WTC11 (cell line): ENCODE data around the gene PIK3C3. TPM values are rescaled to one million over a fixed set of nuclear protein-coding genes. Genes with fewer than 3 reads are reported as not detected.
"Not testable (repeated sequence)": the region's sequence is repeated elsewhere in the genome, so short reads cannot be mapped to it uniquely, and the experiment has no call there.

Experiments used
- ATAC-seq: fragments of 200-7000 bp; cut with Tn5 transposase; 2 replicates; pipeline ENCODE4 v1.10.0; 2021; ENCODE audit warnings: mild to moderate bottlenecking, moderate library complexity
- CTCF ChIA-PET: fragments of 300-600 bp; sonication (Branson Sonifier 250); formaldehyde crosslinking; loops from one replicate; lab custom pipeline; 2021; ENCODE audit warnings: antibody characterized with exemption; lab: Charles Lee
- POLR2A ChIA-PET: fragments of 350-600 bp; sonication (Branson Sonifier 250); formaldehyde crosslinking; loops from one replicate; lab custom pipeline; 2021; ENCODE audit warnings: antibody characterized with exemption; lab: Charles Lee
- DNase-seq: peaks from one replicate; pipeline ENCODE4 v3.0.0; 2021; ENCODE audit warnings: low spot score
- H3K27ac Mint-ChIP-seq: 2 replicates; pipeline ENCODE4 v1.8.0; 2021; ENCODE audit warnings: mixed read lengths
- H3K27me3 Mint-ChIP-seq: 2 replicates; pipeline ENCODE4 v1.8.0; 2021; ENCODE audit warnings: low read depth, mild to moderate bottlenecking, moderate library complexity, mixed read lengths
- H3K36me3 Mint-ChIP-seq: 2 replicates; pipeline ENCODE4 v1.8.0; 2021; ENCODE audit warnings: mixed read lengths
- H3K4me1 Mint-ChIP-seq: 2 replicates; pipeline ENCODE4 v1.8.0; 2022; ENCODE audit warnings: mixed read lengths
- H3K4me3 Mint-ChIP-seq: 2 replicates; pipeline ENCODE4 v1.8.0; 2021; ENCODE audit warnings: mild to moderate bottlenecking, moderate library complexity, mixed read lengths
- H3K9me3 Mint-ChIP-seq: 2 replicates; pipeline ENCODE4 v1.8.0; 2021; ENCODE audit warnings: mixed read lengths
- CREM ChIP-seq: sonication (generic); formaldehyde crosslinking; IDR thresholded peaks from 2 replicates; pipeline ENCODE4 v1.8.1; 2022; ENCODE audit warnings: mild to moderate bottlenecking, missing genetic modification reagents, moderate library complexity
- ETV6 ChIP-seq: sonication (generic); formaldehyde crosslinking; IDR thresholded peaks from 2 replicates; pipeline ENCODE4 v1.8.1; 2022; ENCODE audit warnings: mild to moderate bottlenecking, missing genetic modification reagents
- FOXP1 ChIP-seq: sonication (generic); formaldehyde crosslinking; IDR thresholded peaks from 2 replicates; pipeline ENCODE4 v1.8.0; 2022; ENCODE audit warnings: missing genetic modification reagents, mild to moderate bottlenecking, moderate library complexity, borderline replicate concordance
- HMGXB4 ChIP-seq: sonication (generic); formaldehyde crosslinking; IDR thresholded peaks from 2 replicates; pipeline ENCODE4 v1.8.1; 2023; ENCODE audit warnings: mild to moderate bottlenecking, moderate library complexity, missing genetic modification reagents
- IRF2 ChIP-seq: sonication (generic); formaldehyde crosslinking; IDR thresholded peaks from 2 replicates; pipeline ENCODE4 v1.8.0; 2022; ENCODE audit warnings: low read depth, missing genetic modification reagents, borderline replicate concordance
- JAZF1 ChIP-seq: fragments of 250-450 bp; sonication (Bioruptor Pico); IDR thresholded peaks from 2 replicates; pipeline ENCODE4 v1.9.0; 2021; ENCODE audit warnings: moderate library complexity, mild to moderate bottlenecking, inconsistent platforms
- KAT7 ChIP-seq: sonication (generic); formaldehyde crosslinking; IDR thresholded peaks from 2 replicates; pipeline ENCODE4 v1.8.1; 2023; ENCODE audit warnings: missing genetic modification reagents, mild to moderate bottlenecking, borderline replicate concordance
- MXD4 ChIP-seq: fragments of 250-450 bp; sonication (Bioruptor Pico); IDR thresholded peaks from 2 replicates; pipeline ENCODE4 v1.8.0; 2021; ENCODE audit warnings: mild to moderate bottlenecking, moderate library complexity, borderline replicate concordance
- NFATC4 ChIP-seq: fragments of 250-450 bp; sonication (Bioruptor Pico); IDR thresholded peaks from 2 replicates; pipeline ENCODE4 v1.9.0; 2021; ENCODE audit warnings: mild to moderate bottlenecking
- NR2C2 ChIP-seq: sonication (generic); formaldehyde crosslinking; IDR thresholded peaks from 2 replicates; pipeline ENCODE4 v1.8.0; 2022; ENCODE audit warnings: mild to moderate bottlenecking, missing genetic modification reagents
- NR3C1 ChIP-seq: sonication (generic); formaldehyde crosslinking; conservative IDR thresholded peaks from 2 replicates; pipeline ENCODE4 v1.8.1; 2023; ENCODE audit warnings: low read depth, mild to moderate bottlenecking, missing genetic modification reagents
- RELA ChIP-seq: sonication (generic); formaldehyde crosslinking; IDR thresholded peaks from 2 replicates; pipeline ENCODE4 v1.8.1; 2022; ENCODE audit warnings: missing genetic modification reagents, mild to moderate bottlenecking, borderline replicate concordance
- TP53 ChIP-seq: sonication (generic); formaldehyde crosslinking; IDR thresholded peaks from 2 replicates; pipeline ENCODE4 v1.8.1; 2023; ENCODE audit warnings: mild to moderate bottlenecking, missing genetic modification reagents
- ZMAT4 ChIP-seq: fragments of 250-450 bp; sonication (Bioruptor Pico); IDR thresholded peaks from 2 replicates; pipeline ENCODE4 v1.9.0; 2021; ENCODE audit warnings: mild to moderate bottlenecking
- ZNF317 ChIP-seq: sonication (generic); formaldehyde crosslinking; IDR thresholded peaks from 2 replicates; pipeline ENCODE4 v1.8.1; 2023; ENCODE audit warnings: low read depth, mild to moderate bottlenecking, moderate library complexity, missing genetic modification reagents, borderline replicate concordance
- ZNF671 ChIP-seq: fragments of 250-450 bp; sonication (Bioruptor Pico); IDR thresholded peaks from 2 replicates; pipeline ENCODE4 v1.8.0; 2021; ENCODE audit warnings: mild to moderate bottlenecking
- total RNA-seq: library from RNA; stranded (reverse); gene quantifications from 3 replicates; pipeline ENCODE4 v1.2.3, GENCODE V29; 2021
- TF ChIP-seq, protein P1 (sequence below): sonication (generic); formaldehyde crosslinking; IDR thresholded peaks from 2 replicates; pipeline ENCODE4 v1.8.1; 2023; ENCODE audit warnings: mild to moderate bottlenecking, missing genetic modification reagents
- TF ChIP-seq, protein P2 (sequence below): sonication (generic); formaldehyde crosslinking; conservative IDR thresholded peaks from 2 replicates; pipeline ENCODE4 v1.8.1; 2022; ENCODE audit warnings: mild to moderate bottlenecking, missing genetic modification reagents
- TF ChIP-seq, protein P3 (sequence below): sonication (generic); formaldehyde crosslinking; IDR thresholded peaks from 2 replicates; pipeline ENCODE4 v1.8.0; 2022; ENCODE audit warnings: mild to moderate bottlenecking, missing genetic modification reagents
- TF ChIP-seq, protein P4 (sequence below): sonication (generic); formaldehyde crosslinking; IDR thresholded peaks from 2 replicates; pipeline ENCODE4 v1.8.1; 2022; ENCODE audit warnings: mild to moderate bottlenecking, moderate library complexity, missing genetic modification reagents

Gene PIK3C3
- total RNA-seq, 1 experiment from 2014 or later: 40.4 TPM

DNA sequence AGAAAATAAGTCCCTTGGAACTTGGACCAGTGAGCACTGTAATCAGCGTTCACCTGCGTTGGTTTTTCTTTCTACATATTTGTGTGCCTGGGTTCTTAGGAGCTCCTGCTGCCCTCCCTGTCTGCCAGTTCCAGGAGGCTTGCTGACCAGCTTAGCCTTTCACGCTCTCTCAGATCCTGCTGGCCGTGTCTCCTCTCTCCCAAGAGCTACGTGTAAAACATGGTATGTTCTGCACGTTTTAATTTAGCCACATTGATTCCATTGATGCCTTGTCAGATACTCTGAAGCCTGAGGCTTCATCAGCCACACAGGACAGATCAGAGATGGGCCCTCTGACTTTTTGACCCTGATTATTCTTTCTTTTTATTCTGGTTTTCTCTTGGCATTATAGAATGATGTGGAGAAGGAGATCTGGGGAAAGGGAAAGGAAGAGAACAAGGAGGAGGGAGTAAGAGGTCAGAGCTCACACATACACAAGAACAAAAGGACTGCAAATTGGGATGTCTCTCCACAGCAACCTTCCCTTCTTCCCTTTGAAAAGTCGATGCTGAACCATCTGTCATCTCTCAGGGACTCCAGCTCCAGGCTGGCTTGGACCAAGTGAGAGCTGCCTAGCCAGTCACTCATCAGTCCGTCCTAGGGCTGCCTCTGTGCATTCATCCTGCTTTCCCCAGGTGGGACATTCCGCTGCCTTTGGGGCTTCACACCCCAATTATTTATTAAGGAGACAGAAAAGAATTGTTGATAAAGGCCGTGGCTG, 152.8 kb downstream of the PIK3C3 start:
- no peak overlapping the region for H3K27ac Mint-ChIP-seq
- peaks cover 19% of the 10 kb centered on the region for H3K36me3 Mint-ChIP-seq
- peaks cover 28% of the 10 kb centered on the region for H3K9me3 Mint-ChIP-seq
- no peaks in the 10 kb centered on the region for H3K27me3 Mint-ChIP-seq
- no peak overlapping the region for H3K4me3 Mint-ChIP-seq
- ChIA-PET CTCF (interaction anchor here (1.0 kb wide), 1 partner anchor 80 kb away, joined by 3 read pairs; no protein-coding TSS in a partner anchor), POLR2A (no interaction called here)
- peaks cover 14% of the 10 kb centered on the region for H3K4me1 Mint-ChIP-seq
- DNase-seq: no peak
- peak; percentile 79 for ATAC-seq
- TF ChIP-seq FOXP1 (no peak), RELA (CRISPR knock-in tag) (no peak), NR2C2 (CRISPR knock-in tag) (no peak), KAT7 (CRISPR knock-in tag) (no peak), HMGXB4 (CRISPR knock-in tag) (no peak), ZMAT4 (CRISPR knock-in tag) (no peak), ZNF671 (CRISPR knock-in tag) (no peak), ZNF317 (CRISPR knock-in tag) (no peak), NFATC4 (CRISPR knock-in tag) (no peak), IRF2 (no peak), TP53 (CRISPR knock-in tag) (no peak), ETV6 (CRISPR knock-in tag) (no peak), MXD4 (CRISPR knock-in tag) (no peak), JAZF1 (CRISPR knock-in tag) (no peak), NR3C1 (CRISPR knock-in tag) (no peak), CREM (CRISPR knock-in tag) (no peak)
- TF ChIP-seq, protein P1, sequence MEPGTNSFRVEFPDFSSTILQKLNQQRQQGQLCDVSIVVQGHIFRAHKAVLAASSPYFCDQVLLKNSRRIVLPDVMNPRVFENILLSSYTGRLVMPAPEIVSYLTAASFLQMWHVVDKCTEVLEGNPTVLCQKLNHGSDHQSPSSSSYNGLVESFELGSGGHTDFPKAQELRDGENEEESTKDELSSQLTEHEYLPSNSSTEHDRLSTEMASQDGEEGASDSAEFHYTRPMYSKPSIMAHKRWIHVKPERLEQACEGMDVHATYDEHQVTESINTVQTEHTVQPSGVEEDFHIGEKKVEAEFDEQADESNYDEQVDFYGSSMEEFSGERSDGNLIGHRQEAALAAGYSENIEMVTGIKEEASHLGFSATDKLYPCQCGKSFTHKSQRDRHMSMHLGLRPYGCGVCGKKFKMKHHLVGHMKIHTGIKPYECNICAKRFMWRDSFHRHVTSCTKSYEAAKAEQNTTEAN: no peak
- TF ChIP-seq, protein P2, sequence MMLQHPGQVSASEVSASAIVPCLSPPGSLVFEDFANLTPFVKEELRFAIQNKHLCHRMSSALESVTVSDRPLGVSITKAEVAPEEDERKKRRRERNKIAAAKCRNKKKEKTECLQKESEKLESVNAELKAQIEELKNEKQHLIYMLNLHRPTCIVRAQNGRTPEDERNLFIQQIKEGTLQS (CRISPR knock-in tag): no peak
- TF ChIP-seq, protein P3, sequence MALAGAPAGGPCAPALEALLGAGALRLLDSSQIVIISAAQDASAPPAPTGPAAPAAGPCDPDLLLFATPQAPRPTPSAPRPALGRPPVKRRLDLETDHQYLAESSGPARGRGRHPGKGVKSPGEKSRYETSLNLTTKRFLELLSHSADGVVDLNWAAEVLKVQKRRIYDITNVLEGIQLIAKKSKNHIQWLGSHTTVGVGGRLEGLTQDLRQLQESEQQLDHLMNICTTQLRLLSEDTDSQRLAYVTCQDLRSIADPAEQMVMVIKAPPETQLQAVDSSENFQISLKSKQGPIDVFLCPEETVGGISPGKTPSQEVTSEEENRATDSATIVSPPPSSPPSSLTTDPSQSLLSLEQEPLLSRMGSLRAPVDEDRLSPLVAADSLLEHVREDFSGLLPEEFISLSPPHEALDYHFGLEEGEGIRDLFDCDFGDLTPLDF: no peak
- TF ChIP-seq, protein P4, sequence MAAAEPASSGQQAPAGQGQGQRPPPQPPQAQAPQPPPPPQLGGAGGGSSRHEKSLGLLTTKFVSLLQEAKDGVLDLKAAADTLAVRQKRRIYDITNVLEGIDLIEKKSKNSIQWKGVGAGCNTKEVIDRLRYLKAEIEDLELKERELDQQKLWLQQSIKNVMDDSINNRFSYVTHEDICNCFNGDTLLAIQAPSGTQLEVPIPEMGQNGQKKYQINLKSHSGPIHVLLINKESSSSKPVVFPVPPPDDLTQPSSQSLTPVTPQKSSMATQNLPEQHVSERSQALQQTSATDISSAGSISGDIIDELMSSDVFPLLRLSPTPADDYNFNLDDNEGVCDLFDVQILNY (CRISPR knock-in tag): no peak

- H3K27me3 Mint-ChIP-seq, ATAC-seq, DNase-seq, CTCF ChIA-PET, H3K4me3 Mint-ChIP-seq, POLR2A ChIA-PET, H3K27ac Mint-ChIP-seq: not testable (repeated sequence)
- H3K9me3 Mint-ChIP-seq: peaks cover 23% of the 10 kb centered on the region
- peaks cover 16% of the 10 kb centered on the region for H3K4me1 Mint-ChIP-seq
- peaks cover 20% of the 10 kb centered on the region for H3K36me3 Mint-ChIP-seq
These were observed 157.1 kb downstream of the PIK3C3 start for GRCh38 chr18:42112147-42112546.
